Stimulated activated naive CD4-positive, alpha-beta T cell treated with Interleukin-2 at 50 U/mL for 16 hours (primary cell): ENCODE data around the gene COL20A1.

Experiments
- DNase-seq: peaks from one replicate; lab custom pipeline; 2025; lab: John Stamatoyannopoulos, UW

COL20A1 gene

DNA sequence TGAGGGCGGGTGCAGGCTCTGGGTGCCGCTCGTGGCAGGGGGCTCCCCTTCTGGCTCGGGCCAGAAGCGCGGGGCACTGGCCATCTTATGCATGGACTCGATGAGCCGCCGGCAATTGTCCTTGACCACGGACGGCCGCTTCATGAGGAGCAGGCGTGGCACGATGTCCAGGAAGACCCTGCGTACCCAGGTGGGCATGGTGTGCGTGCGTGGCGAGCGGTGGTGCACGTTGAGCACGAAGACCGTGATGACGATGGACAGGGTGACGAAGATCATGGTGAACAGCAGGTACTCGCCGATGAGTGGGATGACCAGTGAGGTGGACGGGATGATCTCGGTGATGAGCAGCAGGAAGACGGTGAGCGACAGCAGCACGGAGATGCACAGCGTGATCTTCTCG is 57.2 kb downstream of the COL20A1 start:
- no peak for DNase-seq

DNA sequence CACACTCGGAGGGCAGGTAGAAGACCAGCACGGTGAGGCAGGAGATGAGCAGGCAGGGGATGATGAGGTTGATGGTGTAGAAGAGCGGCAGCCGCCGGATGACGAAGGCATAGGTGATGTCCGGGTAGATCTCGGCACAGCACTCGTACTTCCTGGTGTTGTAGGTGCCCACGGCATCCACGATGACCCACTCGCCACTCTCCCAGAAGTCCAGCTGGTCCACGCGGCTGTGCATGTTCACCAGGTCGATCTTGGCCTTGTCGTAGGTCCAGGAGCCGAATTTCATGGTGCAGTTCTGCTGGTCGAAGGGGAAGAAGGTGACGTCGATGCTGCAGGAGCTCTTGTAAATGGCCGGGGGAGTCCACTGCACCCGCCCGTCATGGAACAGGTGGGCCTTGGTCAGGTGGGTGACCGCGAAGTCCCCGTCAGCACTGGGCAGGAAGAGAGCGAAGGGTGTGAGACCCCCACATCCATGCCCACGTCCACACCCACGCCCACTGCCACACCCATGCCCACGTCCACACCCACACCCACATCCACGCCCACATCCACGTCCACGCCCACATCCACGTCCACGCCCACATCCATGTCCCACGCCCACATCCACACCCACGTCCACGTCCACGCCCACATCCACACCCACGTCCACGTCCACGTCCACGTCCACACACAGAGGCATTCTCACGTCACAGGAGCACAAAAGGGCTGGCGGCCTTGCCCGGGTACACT is 57.8 kb downstream of the COL20A1 start:
- no peak for DNase-seq

DNA sequence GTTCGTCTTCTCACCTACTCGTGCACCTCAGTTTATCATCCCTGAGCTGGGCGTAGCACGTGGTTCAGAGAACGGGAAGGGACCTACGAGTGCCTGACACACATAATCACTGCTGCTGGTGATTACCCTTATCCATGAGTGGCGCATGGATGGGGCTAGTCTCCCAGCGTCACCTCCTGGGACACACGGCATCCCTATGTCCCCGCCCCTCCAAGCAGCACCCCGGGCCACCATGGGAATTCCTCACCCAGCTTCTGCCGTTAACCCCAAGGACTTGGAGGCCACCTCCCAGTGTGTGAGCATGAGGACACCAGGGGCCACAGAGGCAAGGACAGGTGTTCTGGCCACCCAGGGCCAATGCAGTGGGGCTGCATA is 58.3 kb downstream of the COL20A1 start:
- DNase-seq, result no peak

DNA sequence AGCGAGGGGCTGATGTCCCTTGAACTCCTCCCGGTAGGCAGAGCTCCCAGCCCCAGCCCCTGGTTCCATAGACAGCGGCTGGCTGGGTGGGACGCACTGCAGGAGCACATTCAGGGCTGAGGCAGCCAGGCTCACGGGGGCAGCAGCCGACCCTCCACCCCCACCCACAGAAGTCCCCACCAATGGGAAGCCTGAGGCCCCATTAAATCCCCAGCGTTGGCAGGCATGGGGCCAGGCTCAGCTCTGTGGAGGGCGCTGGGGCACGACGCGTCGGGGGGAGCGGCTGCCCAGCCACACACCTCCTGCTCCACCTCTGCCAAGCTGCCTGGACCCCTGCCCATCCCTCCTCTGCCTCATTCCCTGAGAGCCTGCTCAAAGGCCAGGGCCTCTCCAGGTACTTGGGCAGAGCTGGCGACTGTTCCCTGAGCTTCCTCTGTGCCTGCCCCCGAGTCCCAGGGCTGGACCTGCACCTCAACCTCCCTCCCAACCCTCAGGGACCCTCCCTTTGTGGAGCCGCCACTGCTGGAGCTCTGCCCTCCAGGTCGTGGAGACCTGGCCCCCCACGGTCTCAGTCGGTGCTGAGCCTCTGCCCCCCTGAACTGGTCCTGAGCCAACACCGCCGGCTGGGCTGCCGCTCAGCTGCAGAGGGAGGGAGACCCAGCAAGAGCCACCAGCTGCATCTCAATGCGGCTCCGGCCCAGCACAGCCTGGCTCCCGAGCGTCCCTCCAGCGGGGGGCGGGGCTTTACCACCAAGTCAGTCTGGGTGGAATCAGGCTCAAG is 59.0 kb downstream of the COL20A1 start:
- no peak for DNase-seq

DNA sequence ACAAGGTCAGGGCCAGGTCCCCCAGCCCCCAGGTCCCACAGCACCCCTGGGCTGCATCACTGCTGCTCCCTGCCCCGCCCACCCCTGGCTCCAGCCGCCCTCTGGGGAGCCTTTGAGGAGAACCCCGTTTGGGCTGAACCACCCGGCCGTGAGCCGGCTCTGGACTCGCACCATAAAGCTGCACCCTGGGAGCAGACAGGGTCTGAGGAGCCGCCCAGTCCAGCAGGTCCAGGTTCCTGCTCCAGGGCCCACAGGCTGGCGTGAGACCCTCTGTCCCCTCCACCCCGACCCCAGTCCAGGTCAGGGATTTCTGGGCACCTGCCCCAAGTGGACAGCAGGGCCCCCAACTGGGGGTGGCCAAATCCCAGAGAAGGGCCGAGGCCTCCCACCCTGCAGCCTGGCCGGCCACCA is 59.8 kb downstream of the COL20A1 start:
- no peak for DNase-seq

DNA sequence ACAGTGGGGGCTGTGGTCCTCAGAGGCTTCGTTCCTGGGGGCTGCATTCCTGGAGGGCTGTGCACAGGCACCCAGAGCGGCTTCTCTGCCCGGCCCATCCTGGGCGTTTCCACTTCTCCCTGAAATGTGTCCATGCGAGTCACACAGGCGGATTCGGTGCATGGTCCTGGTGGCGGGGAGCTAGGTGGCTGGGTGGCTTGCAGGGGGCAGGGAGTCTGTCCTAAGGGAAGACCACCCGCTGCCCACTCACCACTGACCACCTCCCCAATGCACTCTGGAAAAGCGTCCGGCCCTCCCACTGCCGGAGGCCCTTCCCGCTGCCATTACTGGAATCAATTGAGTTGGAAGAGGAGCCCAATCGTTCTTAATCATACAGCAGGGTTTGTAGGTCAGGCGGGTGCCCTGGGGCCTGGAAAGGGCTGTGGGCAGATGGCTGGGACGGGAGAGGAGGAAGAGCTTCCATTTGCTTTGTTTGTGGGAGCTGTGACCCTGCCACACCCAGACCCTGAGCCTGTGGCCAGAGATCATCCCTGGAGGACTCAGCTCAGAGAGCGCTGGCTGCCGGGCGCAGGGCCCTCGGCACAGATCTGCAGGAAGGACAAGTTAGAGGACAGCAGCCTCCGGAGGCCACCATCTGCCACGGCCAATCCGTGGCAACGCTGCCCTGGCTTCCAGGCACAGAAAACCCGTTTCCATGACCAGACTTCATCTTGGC is 61.8 kb downstream of the COL20A1 start:
- no peak for DNase-seq

DNA sequence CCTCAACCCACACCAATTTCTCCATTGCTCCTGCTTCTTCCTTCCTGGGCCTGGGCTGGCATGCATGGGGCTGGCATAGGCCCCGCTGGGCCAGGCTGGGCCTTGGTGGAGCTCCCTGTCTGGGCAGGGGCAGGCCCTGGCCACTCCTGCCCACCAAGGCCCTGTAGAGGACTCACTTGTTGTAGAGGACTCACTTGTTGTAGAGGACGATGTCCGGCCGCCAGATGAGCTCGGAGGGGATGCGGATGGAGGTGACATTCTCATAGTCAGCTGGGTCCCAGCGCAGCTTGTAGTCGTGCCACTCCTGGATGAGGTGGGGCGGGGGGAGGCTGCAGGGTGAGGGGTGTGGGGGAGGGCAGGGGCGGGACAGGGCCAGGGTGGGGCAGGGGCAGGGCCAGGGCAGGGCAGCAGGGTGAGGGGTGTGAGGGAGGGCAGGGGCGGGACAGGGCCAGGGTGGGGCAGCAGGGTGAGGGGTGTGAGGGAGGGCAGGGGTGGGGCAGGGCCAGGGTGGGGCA is 62.9 kb downstream of the COL20A1 start:
- no peak for DNase-seq

DNA sequence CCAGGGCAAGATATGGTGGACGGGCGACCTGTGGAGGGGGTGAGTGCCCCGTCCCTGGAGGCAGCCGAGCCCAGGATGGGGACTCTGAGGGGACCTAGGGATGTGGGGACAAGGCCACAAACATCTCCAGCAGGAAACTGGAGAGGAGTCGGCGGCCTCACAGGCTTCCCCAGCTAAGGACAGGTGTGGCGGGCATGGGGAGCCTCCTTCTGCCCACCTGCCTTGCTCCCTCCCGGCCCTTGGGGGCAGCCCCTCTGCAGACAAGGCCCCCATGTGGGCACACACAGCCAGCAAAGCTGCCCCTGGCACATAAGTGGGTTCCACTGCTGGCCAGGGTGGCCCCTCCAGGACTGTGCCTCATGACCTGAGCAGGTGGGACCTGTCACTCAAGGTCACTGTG is 63.5 kb downstream of the COL20A1 start:
- no peak for DNase-seq

DNA sequence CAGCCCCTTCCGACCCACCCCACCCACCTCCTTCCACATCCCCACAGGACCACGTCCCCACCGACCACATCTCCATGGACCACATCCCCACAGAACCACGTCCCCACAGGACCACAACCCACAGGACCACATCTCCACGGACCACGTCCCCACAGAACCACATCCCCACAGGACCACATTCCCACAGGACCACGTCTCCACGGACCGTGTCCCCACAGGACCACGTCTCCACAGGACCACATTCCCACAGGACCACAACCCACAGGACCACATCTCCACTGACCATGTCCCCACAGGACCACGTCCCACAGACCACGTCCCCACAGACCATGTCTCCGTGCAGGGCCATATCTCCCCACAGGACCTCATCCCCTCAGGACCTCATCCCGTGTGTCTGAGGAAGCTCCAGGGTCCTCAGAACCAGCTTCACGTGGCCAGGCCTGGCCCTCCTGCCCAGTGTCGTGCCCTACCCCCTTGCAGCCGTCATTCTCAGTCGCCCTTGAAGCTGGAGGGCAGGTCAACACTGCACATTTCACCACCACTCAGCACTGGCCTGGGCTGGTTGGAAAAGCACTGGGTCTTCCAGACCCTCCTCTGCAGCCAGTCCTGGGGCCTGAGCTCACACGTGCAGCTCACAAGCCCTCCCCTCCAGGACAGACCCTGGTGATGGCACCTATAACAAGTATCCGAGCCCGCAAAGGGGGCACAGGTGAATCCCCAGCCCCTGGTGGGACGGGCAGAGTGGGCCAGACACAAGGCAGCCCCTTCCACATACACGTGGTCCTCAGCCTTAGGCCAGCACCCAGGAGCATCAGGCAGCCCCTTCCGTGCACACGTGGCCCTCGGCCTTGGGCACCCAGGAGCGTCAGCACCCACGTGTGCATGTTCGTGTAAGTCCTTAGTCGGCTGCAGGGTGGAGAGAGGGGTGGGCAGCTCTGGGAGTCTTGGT is 64.2 kb downstream of the COL20A1 start:
- DNase-seq, result no peak

DNA sequence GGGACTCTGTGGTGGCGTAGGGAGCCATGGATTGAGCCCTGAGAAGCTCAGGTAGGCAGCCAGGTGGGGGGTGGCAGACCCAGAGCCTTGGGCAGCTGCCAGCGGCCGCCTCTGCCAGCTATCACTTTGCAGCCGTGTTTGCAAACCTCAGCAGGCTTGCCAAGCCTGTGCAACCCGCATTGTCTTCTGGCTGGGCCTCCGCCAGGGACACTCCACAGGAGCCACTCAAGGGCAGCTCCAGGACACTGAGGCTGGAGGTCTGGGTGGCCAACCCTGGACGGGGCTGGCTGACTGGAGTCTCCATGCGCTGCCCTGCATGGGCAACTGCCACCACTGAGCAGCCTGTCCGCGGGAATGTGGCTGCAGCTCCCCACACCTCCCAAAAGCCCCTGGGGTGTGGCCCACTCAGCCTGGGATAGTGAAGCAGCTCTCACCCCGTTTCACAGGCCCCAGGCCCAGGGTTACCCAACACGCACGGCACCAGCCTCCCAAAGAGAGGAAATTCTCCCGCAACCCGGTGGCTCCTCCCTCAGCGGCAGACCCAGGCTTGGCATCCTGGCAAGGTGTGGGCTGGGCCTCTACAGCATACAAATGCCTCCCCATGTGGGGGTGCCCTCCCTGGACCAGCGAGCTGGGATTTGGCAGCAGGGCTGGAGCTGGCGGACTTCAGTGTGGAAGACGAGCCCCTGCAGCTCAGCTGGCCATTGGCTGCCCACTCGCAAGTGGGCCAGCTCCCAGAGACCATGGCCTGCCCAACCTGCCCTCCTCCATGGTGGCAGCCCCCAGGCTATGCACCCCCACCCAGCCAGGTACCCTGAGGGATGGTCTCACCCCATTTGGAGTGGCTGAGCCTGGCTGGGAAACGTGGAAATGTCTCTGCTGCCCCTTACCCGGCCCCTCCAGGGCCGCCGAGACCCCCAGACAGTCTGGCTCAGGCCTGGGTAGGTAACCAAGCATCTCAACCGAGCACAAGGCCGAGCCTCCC is 65.2 kb downstream of the COL20A1 start:
- DNase-seq, result no peak

DNA sequence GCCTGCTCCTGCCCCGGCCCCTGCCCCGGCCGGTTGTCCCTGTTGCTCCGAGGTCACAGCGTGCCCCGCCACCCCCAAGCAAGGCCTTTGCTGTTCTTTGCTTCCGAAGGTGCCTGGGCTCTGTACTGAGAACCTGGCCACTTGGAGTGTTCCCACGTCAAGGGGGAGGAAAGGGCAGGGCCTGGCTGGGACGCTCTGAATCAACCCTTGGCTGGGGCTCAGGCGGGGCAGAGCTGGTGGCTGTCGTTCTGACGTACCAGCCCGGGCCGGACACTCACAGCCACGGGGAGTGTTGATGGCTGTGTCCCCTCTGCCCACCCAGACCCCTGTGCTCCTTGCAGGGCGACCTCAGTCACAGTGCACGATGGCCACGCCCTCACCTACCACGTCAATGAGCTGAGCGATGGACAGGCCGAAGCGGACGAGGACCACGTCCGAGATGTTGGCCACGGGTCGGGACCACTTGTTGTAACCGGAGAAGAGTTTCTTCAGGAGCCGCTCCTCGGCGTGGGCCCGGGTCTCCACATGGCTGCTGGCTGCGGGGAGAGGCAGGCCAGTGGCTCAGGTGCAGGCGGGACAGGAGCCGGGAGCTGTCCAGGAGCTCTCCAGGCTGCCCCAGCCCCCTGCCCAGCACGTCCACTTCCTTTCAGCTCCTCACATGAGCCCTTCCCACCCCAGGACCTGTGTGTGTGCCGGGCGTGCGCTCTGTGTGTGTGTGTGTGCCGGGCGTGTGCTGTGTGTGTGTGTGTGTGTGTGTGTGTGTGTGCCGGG is 66.4 kb downstream of the COL20A1 start:
- DNase-seq, result no peak

DNA sequence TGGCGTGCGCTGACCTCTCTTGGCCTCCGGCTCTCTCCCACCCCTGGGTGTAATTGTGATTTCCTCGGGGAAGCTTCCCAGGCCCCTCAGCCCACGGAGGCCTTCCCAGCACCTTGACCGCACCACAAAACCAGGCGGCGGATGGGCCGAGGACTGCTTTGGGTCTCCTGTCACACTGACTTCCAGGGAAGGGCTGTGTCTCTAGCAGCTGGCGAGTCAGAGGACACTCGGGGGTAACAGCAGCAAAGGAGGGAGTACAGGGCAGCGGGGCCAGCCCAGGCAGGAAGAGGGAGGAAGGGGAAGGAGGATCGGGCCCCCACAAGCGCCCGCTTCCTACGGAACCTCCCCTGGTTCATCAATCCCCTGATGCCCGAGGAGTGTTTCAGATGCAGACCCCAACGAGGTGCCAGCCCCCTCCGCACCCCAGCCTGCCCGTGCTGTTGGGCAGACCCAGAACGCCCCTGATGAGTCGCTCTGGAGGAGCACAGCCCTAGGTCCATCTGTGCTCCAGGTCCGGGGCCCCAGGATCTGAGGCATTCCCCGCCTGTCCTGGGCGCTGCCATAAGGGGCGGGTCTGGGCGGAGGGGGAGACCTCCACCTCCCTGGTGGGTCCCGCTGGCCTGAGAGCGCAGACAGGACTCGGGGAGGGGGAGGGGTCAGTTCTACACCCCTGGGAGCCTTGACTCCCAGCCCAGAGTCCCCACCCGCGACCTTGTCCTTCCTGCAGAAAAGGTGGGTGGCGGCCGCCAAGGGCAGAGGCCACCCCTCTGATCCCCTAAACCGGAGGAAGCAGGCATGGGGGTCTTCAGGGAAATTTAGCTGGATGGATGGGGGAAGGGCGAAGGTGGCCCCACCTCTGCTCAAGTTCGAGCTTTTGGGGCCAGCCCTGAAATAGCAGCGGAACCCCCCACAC is 67.2 kb downstream of the COL20A1 start:
- no peak for DNase-seq

DNA sequence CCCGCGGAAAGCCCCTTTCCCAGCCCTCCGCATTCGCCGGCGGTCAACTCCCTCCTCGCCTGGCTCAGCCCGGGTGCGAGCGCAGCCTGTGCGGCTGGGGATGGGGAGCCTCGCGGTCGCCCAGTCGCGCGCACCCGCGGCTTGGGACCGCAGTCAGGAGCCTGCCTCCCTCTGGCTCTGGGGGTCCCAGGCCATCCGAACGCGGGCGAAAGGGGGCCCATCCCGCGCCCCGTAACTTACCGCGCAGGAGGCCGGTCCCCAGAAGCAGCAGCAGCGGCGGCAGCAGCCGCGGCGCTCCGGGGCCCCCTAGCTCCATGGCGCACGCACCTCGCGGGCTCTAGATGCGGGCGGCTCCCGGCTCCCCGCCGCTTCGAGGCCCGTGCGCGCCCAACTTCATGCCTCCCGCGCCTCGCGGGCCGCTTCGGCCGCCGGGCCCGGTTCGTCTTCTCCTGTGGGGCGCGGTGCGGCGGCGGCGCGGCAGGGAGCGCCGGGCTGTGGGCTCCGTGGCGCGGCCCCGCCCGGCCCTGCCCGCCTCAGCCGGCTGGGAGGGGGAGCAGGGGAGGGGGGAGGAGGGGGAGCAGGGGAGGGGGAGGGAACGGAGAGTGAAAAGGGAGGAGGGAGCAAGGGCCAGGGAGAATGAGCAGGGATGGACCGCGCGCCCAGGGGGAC is 68.0 kb downstream of the COL20A1 start, which contains the start of gene CHRNA4:
Gene CHRNA4, minus strand, starts transcription at position 500 of the 669 bp plus-strand sequence. Its CDS starts 184 bp downstream, at position 316.
- DNase-seq, result no peak

DNA sequence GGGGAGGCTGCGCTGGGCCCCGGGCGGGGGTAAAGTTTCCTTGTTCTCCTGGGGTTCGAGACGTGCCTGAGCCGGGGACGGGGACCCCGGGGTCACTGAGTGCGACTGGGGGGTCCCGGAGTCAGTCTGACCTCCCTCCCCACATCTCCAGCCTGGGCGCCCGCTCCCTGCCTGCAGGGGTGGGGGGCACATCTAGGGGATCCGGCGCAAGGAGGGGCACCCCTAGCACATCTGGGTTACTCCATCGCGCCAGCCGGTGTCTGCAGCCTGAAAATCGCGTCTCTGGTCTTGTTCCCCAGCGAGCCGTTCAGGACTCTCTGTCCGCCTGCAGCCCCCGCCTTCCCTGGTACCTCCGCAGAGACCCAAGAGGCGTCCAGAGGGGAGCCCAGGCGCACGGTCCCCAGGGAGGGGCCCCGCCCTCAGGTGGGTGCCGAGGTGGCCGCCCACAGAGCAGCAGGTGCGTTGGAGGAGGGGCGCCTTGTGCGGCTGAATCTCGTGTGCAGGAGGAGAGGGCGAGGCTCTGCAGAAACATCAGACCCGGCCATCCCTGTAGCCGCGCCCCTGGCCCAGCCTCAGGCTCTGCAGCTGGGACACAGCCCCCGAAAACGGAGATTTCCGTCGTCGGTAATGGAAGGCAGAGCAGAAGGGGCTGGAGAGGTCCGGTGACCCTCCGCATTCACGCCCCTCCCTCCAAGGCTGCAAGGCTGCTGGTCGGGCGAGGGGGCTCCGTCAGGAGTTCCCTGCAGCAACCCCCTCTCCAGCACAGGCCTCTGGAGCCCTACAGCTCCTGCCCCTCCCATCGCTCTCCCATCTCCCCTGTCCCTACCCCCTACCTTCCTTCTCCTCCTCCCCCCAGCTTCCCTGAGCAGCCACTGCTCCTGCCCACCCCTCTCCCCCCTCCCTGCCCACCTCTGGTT is 68.8 kb downstream of the COL20A1 start:
- DNase-seq, result no peak

DNA sequence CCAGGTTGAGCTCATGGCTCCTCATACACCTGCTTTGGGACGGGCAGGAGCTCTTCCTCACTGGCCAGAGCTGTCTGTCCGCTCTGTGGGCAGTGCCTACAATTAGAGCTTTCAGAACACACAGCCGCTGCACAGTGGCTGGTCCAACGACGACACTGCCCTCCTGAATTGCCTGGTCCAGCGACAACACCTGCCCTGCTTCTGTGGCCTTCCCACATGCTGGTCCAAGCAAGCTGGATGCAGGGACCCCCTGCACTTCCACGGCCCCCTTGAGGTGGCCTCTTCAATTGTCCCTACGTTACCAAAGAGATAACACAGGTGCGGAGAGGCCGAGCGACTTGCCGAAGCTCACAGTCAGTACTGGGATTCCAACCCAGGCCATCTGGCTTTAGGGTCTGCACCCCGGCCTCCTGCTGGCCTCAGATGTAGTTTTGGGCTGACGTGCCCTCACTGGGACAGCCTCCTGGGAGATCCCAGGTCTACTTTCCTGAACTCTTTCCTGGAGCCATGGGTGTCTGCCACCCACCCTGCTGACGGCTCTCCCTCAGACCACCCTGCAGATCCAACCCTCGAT is 69.5 kb downstream of the COL20A1 start:
- DNase-seq, result no peak
